GM12801 (cell line): ENCODE results near the gene EPHA3.

Source experiments
- CTCF ChIP-seq: IDR thresholded peaks from one replicate; pipeline ENCODE4 v1.5.1; 2011; ENCODE audit warnings: control low read depth; ENCODE audit not compliant: insufficient read length; ENCODE audit errors: extremely low read depth

EPHA3 gene

GRCh38 chr3:89362496-89362895, 255.1 kb downstream of the EPHA3 start:
- TF ChIP-seq CTCF = no peak

- TF ChIP-seq CTCF = no peak
Observed at GRCh38 chr3:89363171-89363570, 255.8 kb downstream of the EPHA3 start.

DNA sequence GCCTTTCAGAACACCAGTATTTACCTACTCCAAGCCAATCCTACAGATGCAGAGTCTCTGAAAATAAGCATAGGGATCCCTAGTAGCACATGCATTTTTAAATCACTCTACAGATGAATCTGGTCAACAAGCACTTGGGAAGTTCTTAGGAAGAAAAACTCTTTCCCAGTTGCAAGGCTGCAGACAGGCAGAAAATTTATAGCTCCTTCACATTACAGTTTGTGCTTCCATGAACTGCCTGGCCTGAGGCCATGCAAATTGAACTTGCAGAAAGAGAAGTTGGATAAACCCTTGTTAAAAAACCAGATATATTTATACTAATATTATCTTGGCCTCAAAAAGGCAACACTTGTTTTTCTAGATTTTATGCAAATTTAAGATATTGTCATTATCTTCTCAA, 256.9 kb downstream of the EPHA3 start:
- no peak for TF ChIP-seq CTCF

DNA sequence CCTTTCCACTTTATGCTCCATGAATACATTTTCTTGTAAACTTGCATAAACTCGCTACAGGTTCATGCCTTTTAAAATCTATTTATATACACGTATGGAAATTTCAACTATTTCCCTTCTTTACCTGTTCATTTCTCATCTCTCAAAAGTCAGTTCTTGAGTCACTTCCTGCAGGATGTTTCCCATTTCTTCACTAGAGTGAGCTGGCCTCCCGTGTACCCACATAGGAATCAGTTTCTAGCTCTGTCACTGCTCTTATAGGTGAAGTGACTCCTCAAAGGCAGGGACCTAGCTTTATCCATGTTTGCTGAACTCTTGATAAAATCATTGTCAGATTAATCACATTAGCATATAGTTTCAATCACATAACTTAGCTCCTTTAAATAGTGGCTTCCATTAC, 259.7 kb downstream of the EPHA3 start:
- no peak for TF ChIP-seq CTCF

GRCh38 chr3:89368846-89369245, 261.4 kb downstream of the EPHA3 start:
- no peak for TF ChIP-seq CTCF

GRCh38 chr3:89372456-89372855, 265.0 kb downstream of the EPHA3 start:
- no peak for TF ChIP-seq CTCF

GRCh38 chr3:89373434-89373833, 266.0 kb downstream of the EPHA3 start:
- no peak for TF ChIP-seq CTCF

GRCh38 chr3:89375451-89375850, 268.0 kb downstream of the EPHA3 start:
- TF ChIP-seq CTCF = no peak
